ENCODE results near the gene LRMDA.

- no peak for TF ChIP-seq CTCF (IDR thresholded peaks at IDR 0.05)
- TF ChIP-seq POLR2A (IDR thresholded peaks at IDR 0.05): no peak
These were observed 35.5 kb downstream of the LRMDA start for GRCh38 chr10:75466886-75467285.
